CD14-positive monocyte (primary cell): Measurements from ENCODE around the gene RBM10. TPM values are rescaled to one million over a fixed set of nuclear protein-coding genes. Genes with fewer than 3 reads are reported as not detected.
"Not testable (repeated sequence)": the region's sequence is repeated elsewhere in the genome, so short reads cannot be mapped to it uniquely, and the experiment has no call there.

Source experiments
- DNase-seq, 3 donors: peaks; one replicate each; pipeline ENCODE4 v3.0.0-alpha.2; 2011 to 2022
- H2AFZ ChIP-seq: 2 replicates; pipeline ENCODE4 v1.6.0; 2012; ENCODE audit warnings: mild to moderate bottlenecking, low read depth, low read length, inconsistent platforms; ENCODE audit not compliant: insufficient read depth, poor library complexity, severe bottlenecking
- H3K27ac ChIP-seq, 2 donors: 1 replicate in 1 of 2; 2 replicates in 1 of 2; pipeline ENCODE4 v1.5.1; 2012 to 2013; ENCODE audit warnings: low read length in 2 of 2, control low read depth in 1 of 2, inconsistent platforms in 1 of 2, low read depth in 1 of 2, mild to moderate bottlenecking in 1 of 2
- H3K27me3 ChIP-seq, 2 donors: one replicate each; pipeline versions ENCODE4 v1.6.0 to v1.6.1; 2011 to 2013; ENCODE audit warnings: low read length in 2 of 2; ENCODE audit not compliant: control insufficient read depth in 2 of 2, insufficient read depth in 2 of 2
- H3K36me3 ChIP-seq, 2 donors: replicated peaks in 1 of 2; 1 replicate in 1 of 2; 2 replicates in 1 of 2; pipeline versions ENCODE4 v1.5.1 to v1.6.1; 2012 to 2013; ENCODE audit warnings: low read length in 2 of 2, control low read depth in 1 of 2, inconsistent platforms in 1 of 2, mild to moderate bottlenecking in 1 of 2; ENCODE audit not compliant: insufficient read depth in 2 of 2, control insufficient read depth in 1 of 2
- H3K4me1 ChIP-seq, 2 donors: 1 replicate in 1 of 2; 2 replicates in 1 of 2; pipeline versions ENCODE4 v1.5.1 to v1.6.1; 2012 to 2013; ENCODE audit warnings: low read length in 2 of 2, control low read depth in 1 of 2, inconsistent platforms in 1 of 2, mild to moderate bottlenecking in 1 of 2, moderate library complexity in 1 of 2; ENCODE audit not compliant: insufficient read depth in 2 of 2, control insufficient read depth in 1 of 2
- H3K4me2 ChIP-seq: replicated peaks from 2 replicates; pipeline ENCODE3; 2012; ENCODE audit warnings: low read length, moderate library complexity, mild to moderate bottlenecking; ENCODE audit not compliant: poor library complexity, severe bottlenecking; ENCODE audit errors: extremely low read depth
- H3K4me3 ChIP-seq, 3 experiments: fragments of 200-600 bp in 1 of 3; sonication (generic) in 1 of 3; replicated peaks in 1 of 3; 1 replicate in 2 of 3; 2 replicates in 1 of 3; pipeline ENCODE4 v1.5.1; 2011 to 2013; ENCODE audit warnings: low read length in 3 of 3, mild to moderate bottlenecking in 3 of 3, control low read depth in 2 of 3, low read depth in 2 of 3, inconsistent platforms in 1 of 3, moderate library complexity in 1 of 3
- H3K79me2 ChIP-seq: 2 replicates; pipeline ENCODE4 v1.6.0; 2012; ENCODE audit warnings: mild to moderate bottlenecking, control low read depth, inconsistent platforms, low read length, moderate library complexity; ENCODE audit not compliant: insufficient read depth
- H3K9ac ChIP-seq: 2 replicates; pipeline ENCODE4 v1.6.0; 2017; ENCODE audit warnings: low read length, mild to moderate bottlenecking; ENCODE audit not compliant: insufficient read depth, poor library complexity, severe bottlenecking
- H3K9me3 ChIP-seq, 2 donors: replicated peaks in 1 of 2; 1 replicate in 1 of 2; 2 replicates in 1 of 2; pipeline versions ENCODE4 v1.5.1 to v1.6.1; 2012 to 2013; ENCODE audit warnings: low read length in 2 of 2, control low read depth in 1 of 2; ENCODE audit not compliant: control insufficient read depth in 1 of 2, insufficient read depth in 1 of 2
- H4K20me1 ChIP-seq: 2 replicates; pipeline ENCODE4 v1.6.0; 2012; ENCODE audit warnings: mild to moderate bottlenecking, low read length, control low read depth, moderate library complexity; ENCODE audit not compliant: insufficient read depth
- H3K27ac Mint-ChIP-seq, 7 donors: one replicate each; pipeline ENCODE4 v1.8.0; 2020; ENCODE audit warnings: mild to moderate bottlenecking in 7 of 7, mixed read lengths in 7 of 7, moderate library complexity in 6 of 7, inconsistent platforms in 2 of 7
- H3K27me3 Mint-ChIP-seq, 3 donors: one replicate each; pipeline ENCODE4 v1.8.0; 2021 to 2022; ENCODE audit warnings: low read depth in 3 of 3, mild to moderate bottlenecking in 3 of 3, mixed read lengths in 3 of 3, moderate library complexity in 3 of 3, inconsistent platforms in 1 of 3
- H3K36me3 Mint-ChIP-seq, 2 donors: one replicate each; pipeline ENCODE4 v1.8.0; 2020; ENCODE audit warnings: mixed read lengths in 2 of 2, inconsistent platforms in 1 of 2, mild to moderate bottlenecking in 1 of 2
- H3K4me1 Mint-ChIP-seq: one replicate; pipeline ENCODE4 v1.8.0; 2020; ENCODE audit warnings: mild to moderate bottlenecking, mixed read lengths
- H3K4me3 Mint-ChIP-seq, 2 donors: one replicate each; pipeline ENCODE4 v1.8.0; 2020; ENCODE audit warnings: mild to moderate bottlenecking in 2 of 2, mixed read lengths in 2 of 2, moderate library complexity in 1 of 2
- H3K9me3 Mint-ChIP-seq, 7 donors: one replicate each; pipeline ENCODE4 v1.8.0; 2020 to 2022; ENCODE audit warnings: mixed read lengths in 7 of 7, mild to moderate bottlenecking in 6 of 7, moderate library complexity in 6 of 7, inconsistent platforms in 2 of 7
- CTCF ChIP-seq: fragments of 200-600 bp; IDR thresholded peaks from one replicate; pipeline ENCODE4 v1.8.0; 2022; ENCODE audit warnings: antibody characterized with exemption, mild to moderate bottlenecking
- whole genome bisulfite sequencing: methylation state at CpG from one replicate; pipeline ENCODE4 v1.1.5; 2013; ENCODE audit warnings: missing lambda C conversion rate; ENCODE audit not compliant: insufficient coverage; 5-methylcytosine and 5-hydroxymethylcytosine counted together
- intact Hi-C, 2 donors: fragments of 100-400 bp; cut with micrococcal nuclease; formaldehyde crosslinking; loops; one replicate each; pipeline versions ENCODE4 v1.15.0 to v1.15.1; 2023
- polyA plus RNA-seq, 3 donors: library from polyadenylated mRNA; depleted of rRNA in 1 of 3; unstranded in 2 of 3; stranded (reverse) in 1 of 3; fragments of 300-500 nt in 2 of 3; fragments of >200 nt in 1 of 3; fragmentation: Illumina TruSeq in 2 of 3; gene quantifications; 1 replicate in 2 of 3; 2 replicates in 1 of 3; pipeline ENCODE4 v1.2.3, GENCODE V29; 2012 to 2021

RBM10 gene
- polyA plus RNA-seq, 3 donors, result 7.3 to 29.4 (median 14.0) TPM

GRCh38 chrX:47098338-47099094 lies 46.5 kb upstream of the RBM10 start:
- H3K27me3 ChIP-seq, result no peaks in the 10 kb centered on the region
- Mint-ChIP-seq H3K27me3 (peaks cover 0 to 28% (median 0%) of the 10 kb centered on the region in 3 donors), H3K9me3 (peaks cover 0 to 5% (median 0%) of the 10 kb centered on the region in 7 donors), H3K36me3 (no peaks in the 10 kb centered on the region), H3K4me1 (no peaks in the 10 kb centered on the region), H3K4me3 (no peak overlapping the region), H3K27ac (no peak overlapping the region)
- no peak for TF ChIP-seq CTCF
- no peaks in the 10 kb centered on the region for H3K36me3 ChIP-seq
- no peak overlapping the region for H2AFZ ChIP-seq
- no peak for DNase-seq
- no peak overlapping the region for H3K4me2 ChIP-seq
- H3K27ac ChIP-seq, result no peak overlapping the region
- H3K9me3 ChIP-seq, result no peaks in the 10 kb centered on the region
- H3K9ac ChIP-seq, result no peak overlapping the region
- WGBS, result no CpG with 5 or more reads among the region's 2 CpGs
- intact Hi-C loops, result no loop called here
- H4K20me1 ChIP-seq, result no peaks in the 10 kb centered on the region
- no peaks in the 10 kb centered on the region for H3K4me1 ChIP-seq
- H3K79me2 ChIP-seq, result no peaks in the 10 kb centered on the region
- no peak overlapping the region for H3K4me3 ChIP-seq

- Histone ChIP-seq H3K4me2 (no peak overlapping the region), H3K9ac (no peak overlapping the region), H3K4me3 (no peak overlapping the region), H2AFZ (no peak overlapping the region), H4K20me1 (no peaks in the 10 kb centered on the region), H3K36me3 (no peaks in the 10 kb centered on the region), H3K79me2 (no peaks in the 10 kb centered on the region), H3K4me1 (no peaks in the 10 kb centered on the region), H3K27ac (no peak overlapping the region), H3K9me3 (no peaks in the 10 kb centered on the region), H3K27me3 (no peaks in the 10 kb centered on the region)
- Mint-ChIP-seq H3K27me3 (peaks cover 0 to 23% (median 0%) of the 10 kb centered on the region in 3 donors), H3K9me3 (peaks cover 0 to 6% (median 0%) of the 10 kb centered on the region in 7 donors), H3K4me3 (no peak overlapping the region), H3K36me3 (no peaks in the 10 kb centered on the region), H3K27ac (no peak overlapping the region), H3K4me1 (no peaks in the 10 kb centered on the region)
- DNase-seq, result no peak
- no CpG with 5 or more reads among the region's 4 CpGs for WGBS
- intact Hi-C loops, result no loop called here
- no peak for TF ChIP-seq CTCF
Observed at GRCh38 chrX:47101206-47101605, 43.8 kb upstream of the RBM10 start.

GRCh38 chrX:47110936-47111615 lies 33.9 kb upstream of the RBM10 start:
- H3K36me3 ChIP-seq, H3K36me3 Mint-ChIP-seq, intact Hi-C loops, H3K9me3 ChIP-seq, H3K4me1 Mint-ChIP-seq, H4K20me1 ChIP-seq, H3K4me3 ChIP-seq, H3K4me2 ChIP-seq, H3K4me3 Mint-ChIP-seq, H3K27ac ChIP-seq, H2AFZ ChIP-seq, H3K27ac Mint-ChIP-seq, H3K79me2 ChIP-seq, H3K9ac ChIP-seq, H3K4me1 ChIP-seq, DNase-seq, H3K27me3 ChIP-seq: not testable (repeated sequence)
- Mint-ChIP-seq H3K9me3 (peaks cover 0 to 19% (median 3%) of the 10 kb centered on the region in 7 donors), H3K27me3 (peaks cover 0 to 29% (median 0%) of the 10 kb centered on the region in 3 donors)
- WGBS, result no CpG with 5 or more reads among the region's 40 CpGs
